ENCODE results near the gene UBXN6.

The UBXN6 gene

DNA sequence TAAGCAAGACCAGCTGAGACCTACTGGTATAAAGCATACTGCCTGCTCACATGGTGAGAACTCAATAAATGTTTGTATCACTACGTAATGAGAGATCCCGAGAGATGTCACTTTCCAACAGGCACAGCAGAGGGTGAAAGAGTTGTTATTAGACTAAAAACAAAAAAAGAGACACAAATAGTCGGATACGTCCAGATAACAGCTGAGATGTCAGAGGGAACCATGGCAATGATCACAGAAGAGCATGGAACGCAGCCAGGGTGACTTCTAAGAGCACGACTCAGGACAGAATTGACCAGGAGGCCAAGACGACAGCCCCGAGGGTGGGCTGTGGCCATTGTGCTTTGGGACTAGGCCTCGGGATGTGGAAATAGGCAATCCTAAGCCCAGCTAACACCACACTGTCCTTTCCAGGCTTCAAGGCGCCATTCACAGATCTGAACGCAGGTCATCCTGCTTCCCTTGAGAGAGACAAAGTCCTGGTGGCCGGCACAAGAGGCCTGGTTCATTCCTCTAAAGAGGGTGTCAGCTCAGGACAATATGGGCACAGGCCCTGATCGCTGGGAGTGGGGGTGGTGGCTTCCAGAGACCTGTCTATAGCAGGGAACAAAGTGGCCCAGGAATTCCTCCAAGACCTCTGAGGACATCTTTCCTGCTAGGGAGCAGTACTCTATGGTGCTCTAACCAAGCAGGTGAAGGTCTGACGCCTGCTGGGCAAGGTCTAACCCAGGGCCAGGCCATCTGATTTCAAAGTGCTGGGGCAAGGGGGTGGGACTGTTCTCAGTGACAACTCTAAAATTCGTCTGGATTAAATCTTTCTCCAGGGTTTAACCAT lies 60.4 kb downstream of the UBXN6 start:
- no peak for DNase-seq (ENCODE audit: low read depth)
- TF ChIP-seq, protein P1, sequence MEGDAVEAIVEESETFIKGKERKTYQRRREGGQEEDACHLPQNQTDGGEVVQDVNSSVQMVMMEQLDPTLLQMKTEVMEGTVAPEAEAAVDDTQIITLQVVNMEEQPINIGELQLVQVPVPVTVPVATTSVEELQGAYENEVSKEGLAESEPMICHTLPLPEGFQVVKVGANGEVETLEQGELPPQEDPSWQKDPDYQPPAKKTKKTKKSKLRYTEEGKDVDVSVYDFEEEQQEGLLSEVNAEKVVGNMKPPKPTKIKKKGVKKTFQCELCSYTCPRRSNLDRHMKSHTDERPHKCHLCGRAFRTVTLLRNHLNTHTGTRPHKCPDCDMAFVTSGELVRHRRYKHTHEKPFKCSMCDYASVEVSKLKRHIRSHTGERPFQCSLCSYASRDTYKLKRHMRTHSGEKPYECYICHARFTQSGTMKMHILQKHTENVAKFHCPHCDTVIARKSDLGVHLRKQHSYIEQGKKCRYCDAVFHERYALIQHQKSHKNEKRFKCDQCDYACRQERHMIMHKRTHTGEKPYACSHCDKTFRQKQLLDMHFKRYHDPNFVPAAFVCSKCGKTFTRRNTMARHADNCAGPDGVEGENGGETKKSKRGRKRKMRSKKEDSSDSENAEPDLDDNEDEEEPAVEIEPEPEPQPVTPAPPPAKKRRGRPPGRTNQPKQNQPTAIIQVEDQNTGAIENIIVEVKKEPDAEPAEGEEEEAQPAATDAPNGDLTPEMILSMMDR (IDR thresholded peaks at IDR 0.05; ENCODE audit: low read length, missing control alignments): no peak
- no peak overlapping the region for H3K4me3 ChIP-seq (replicated peaks; ENCODE audit: low read depth, low read length)

Data from fibroblast of pulmonary artery (primary cell).